Measurements from ENCODE around the gene CNOT2. TPM values are rescaled to one million over a fixed set of nuclear protein-coding genes. Genes with fewer than 3 reads are reported as not detected.

The CNOT2 gene
- total RNA-seq, 2 donors from 2014 or later, result 96.2 to 96.5 TPM

DNA sequence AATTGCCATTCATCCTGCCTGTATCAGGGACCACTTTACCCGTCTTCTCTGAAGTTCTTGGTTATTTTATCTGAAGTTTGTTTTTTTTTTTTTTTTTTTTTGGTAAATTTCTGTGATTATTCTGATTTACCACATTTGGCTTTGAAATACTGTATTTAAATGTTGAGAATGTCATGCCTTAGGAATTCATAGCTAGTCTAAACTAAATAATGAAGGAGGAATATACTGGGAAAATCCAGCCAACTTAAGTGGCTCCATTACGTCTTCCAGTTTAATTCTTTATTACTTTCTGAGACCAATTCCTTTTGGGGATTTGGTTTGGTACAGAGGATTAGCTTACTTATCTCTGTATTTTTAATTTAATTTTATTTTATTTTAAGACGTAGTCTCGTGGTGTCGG is 62.6 kb downstream of the CNOT2 start:
- H3K27me3 Mint-ChIP-seq (ENCODE audit: insufficient read depth), result no peaks in the 10 kb centered on the region
- no peaks in the 10 kb centered on the region for H3K4me1 Mint-ChIP-seq
- no peak overlapping the region for H3K9ac ChIP-seq (ENCODE audit: extremely low read depth, low read length, poor library complexity, severe bottlenecking)
- no peak for DNase-seq
- peaks cover 18% of the 10 kb centered on the region for H3K9me3 ChIP-seq (ENCODE audit: control insufficient read depth, low read length)
- peaks cover 18% of the 10 kb centered on the region for H3K36me3 ChIP-seq (ENCODE audit: control insufficient read depth, insufficient read depth, low read length)
- H3K4me1 ChIP-seq (ENCODE audit: control insufficient read depth, insufficient read depth, low read length), result no peaks in the 10 kb centered on the region
- no peak overlapping the region for H3K4me3 Mint-ChIP-seq
- H3K36me3 Mint-ChIP-seq (ENCODE audit: low read depth), result peaks cover 53% of the 10 kb centered on the region
- H3K4me3 ChIP-seq (ENCODE audit: low read length), result no peak overlapping the region
- 80 to 97% methylated on average over 1 to 5 of the region's 5 CpGs for WGBS, 2 experiments (ENCODE audit: insufficient coverage in 1 of 2, insufficient read length in 1 of 2)
- no peak for TF ChIP-seq CTCF (conservative IDR thresholded peaks at IDR 0.05)
- no peak overlapping the region for H3K27ac Mint-ChIP-seq
- H3K27ac ChIP-seq (ENCODE audit: low read depth, low read length), result no peak overlapping the region
- H3K9me3 Mint-ChIP-seq, result peaks cover 40% of the 10 kb centered on the region
- H3K27me3 ChIP-seq (ENCODE audit: control insufficient read depth, insufficient read depth, low read length, poor library complexity, severe bottlenecking), result no peaks in the 10 kb centered on the region

GRCh38 chr12:70306676-70307075 is 63.4 kb downstream of the CNOT2 start:
- no peak for TF ChIP-seq CTCF (conservative IDR thresholded peaks at IDR 0.05)
- Histone ChIP-seq H3K4me1 (ENCODE audit: control insufficient read depth, insufficient read depth, low read length) (no peaks in the 10 kb centered on the region), H3K4me3 (ENCODE audit: low read length) (no peak overlapping the region), H3K36me3 (ENCODE audit: control insufficient read depth, insufficient read depth, low read length) (peaks cover 25% of the 10 kb centered on the region), H3K9ac (ENCODE audit: extremely low read depth, low read length, poor library complexity, severe bottlenecking) (no peak overlapping the region), H3K9me3 (ENCODE audit: control insufficient read depth, low read length) (peaks cover 18% of the 10 kb centered on the region), H3K27ac (ENCODE audit: low read depth, low read length) (no peak overlapping the region), H3K27me3 (ENCODE audit: control insufficient read depth, insufficient read depth, low read length, poor library complexity, severe bottlenecking) (no peaks in the 10 kb centered on the region)
- Mint-ChIP-seq H3K9me3 (peaks cover 32% of the 10 kb centered on the region), H3K4me3 (no peak overlapping the region), H3K4me1 (no peaks in the 10 kb centered on the region), H3K27me3 (ENCODE audit: insufficient read depth) (no peaks in the 10 kb centered on the region), H3K27ac (no peak overlapping the region), H3K36me3 (ENCODE audit: low read depth) (peaks cover 50% of the 10 kb centered on the region)
- WGBS, 2 experiments (ENCODE audit: insufficient coverage in 1 of 2, insufficient read length in 1 of 2), result 100% methylated on average over 3 of the region's 3 CpGs; no CpG with 5 or more reads in 1 of the 2 experiments
- DNase-seq, result no peak

DNA sequence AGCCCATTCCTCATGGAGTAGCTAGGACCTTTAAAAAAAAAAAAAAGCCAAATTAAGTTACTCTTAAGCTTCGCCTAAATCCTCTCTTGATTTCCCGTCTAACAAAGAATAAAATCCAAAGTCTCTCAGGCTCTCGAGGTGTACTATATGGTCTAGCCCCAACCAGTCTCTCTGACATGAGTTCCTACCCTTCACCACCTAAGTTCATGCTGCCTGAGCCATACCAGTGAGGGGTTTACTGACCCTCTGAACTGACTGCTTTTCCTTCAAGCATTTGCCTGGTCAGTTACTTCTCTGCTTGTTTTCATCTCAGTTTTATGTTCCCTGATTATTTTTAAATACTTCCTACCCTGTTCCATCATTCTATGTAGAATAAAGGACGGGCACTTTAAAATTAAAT is 64.6 kb downstream of the CNOT2 start:
- WGBS, 2 experiments (ENCODE audit: insufficient coverage in 1 of 2, insufficient read length in 1 of 2), result 95 to 100% methylated on average over 3 to 4 of the region's 4 CpGs
- no peak overlapping the region for H3K27ac ChIP-seq (ENCODE audit: low read depth, low read length)
- H3K9me3 ChIP-seq (ENCODE audit: control insufficient read depth, low read length), result peaks cover 18% of the 10 kb centered on the region
- no peak overlapping the region for H3K4me3 ChIP-seq (ENCODE audit: low read length)
- no peak overlapping the region for H3K9ac ChIP-seq (ENCODE audit: extremely low read depth, low read length, poor library complexity, severe bottlenecking)
- no peak for TF ChIP-seq CTCF (conservative IDR thresholded peaks at IDR 0.05)
- no peak overlapping the region for H3K4me3 Mint-ChIP-seq
- H3K9me3 Mint-ChIP-seq, result peaks cover 27% of the 10 kb centered on the region
- no peak overlapping the region for H3K27ac Mint-ChIP-seq
- H3K36me3 ChIP-seq (ENCODE audit: control insufficient read depth, insufficient read depth, low read length), result peaks cover 35% of the 10 kb centered on the region
- H3K4me1 Mint-ChIP-seq, result no peaks in the 10 kb centered on the region
- no peaks in the 10 kb centered on the region for H3K27me3 ChIP-seq (ENCODE audit: control insufficient read depth, insufficient read depth, low read length, poor library complexity, severe bottlenecking)
- no peak for DNase-seq
- H3K4me1 ChIP-seq (ENCODE audit: control insufficient read depth, insufficient read depth, low read length), result no peaks in the 10 kb centered on the region
- H3K36me3 Mint-ChIP-seq (ENCODE audit: low read depth), result peaks cover 45% of the 10 kb centered on the region
- no peaks in the 10 kb centered on the region for H3K27me3 Mint-ChIP-seq (ENCODE audit: insufficient read depth)

Measured in endodermal cell (in vitro differentiated cells).